Gastroesophageal sphincter (tissue), 4 donors: ENCODE data around the gene ADAMTS14. TPM values are rescaled to one million over a fixed set of nuclear protein-coding genes. Genes with fewer than 3 reads are reported as not detected.

Source experiments
- ATAC-seq: fragments of 150-250 bp; one replicate; pipeline ENCODE4 v1.9.1; 2016; ENCODE audit warnings: mild to moderate bottlenecking, moderate library complexity
- H3K27ac ChIP-seq, 4 donors: fragments of 200-600 bp; sonication (generic) in 3 of 4; 1 replicate in 3 of 4; 2 replicates in 1 of 4; pipeline ENCODE4 v1.5.1; 2016 to 2019
- H3K27me3 ChIP-seq: fragments of 200-600 bp; sonication (generic); one replicate; pipeline ENCODE4 v1.5.1; 2019
- H3K36me3 ChIP-seq, 2 donors: fragments of 200-600 bp; sonication (generic); one replicate each; pipeline ENCODE4 v1.5.1; 2019; ENCODE audit warnings: control low read depth in 1 of 2
- H3K4me1 ChIP-seq, 3 donors: fragments of 200-600 bp; sonication (generic); 1 replicate in 2 of 3; 2 replicates in 1 of 3; pipeline ENCODE4 v1.5.1; 2016 to 2019; ENCODE audit warnings: control low read depth in 2 of 3
- H3K4me3 ChIP-seq, 2 donors: fragments of 200-600 bp; sonication (generic); one replicate each; pipeline ENCODE4 v1.5.1; 2019; ENCODE audit warnings: mild to moderate bottlenecking in 1 of 2, moderate library complexity in 1 of 2
- H3K9me3 ChIP-seq, 3 donors: fragments of 200-600 bp; sonication (generic); one replicate each; pipeline ENCODE4 v1.5.1; 2017 to 2019; ENCODE audit warnings: control low read depth in 2 of 3
- CTCF ChIP-seq, 4 experiments: fragments of 200-600 bp in 2 of 4; fragments of 450-650 bp in 2 of 4; sonication (generic) in 1 of 4; IDR thresholded peaks; one replicate each; pipeline ENCODE4 v1.5.1; 2017 to 2019; ENCODE audit warnings: antibody characterized with exemption in 4 of 4, mild to moderate bottlenecking in 2 of 4, moderate library complexity in 2 of 4
- EP300 ChIP-seq: sonication (generic); formaldehyde crosslinking; IDR thresholded peaks from one replicate; pipeline ENCODE4 v1.6.1; 2017; ENCODE audit warnings: antibody characterized with exemption, mild to moderate bottlenecking
- POLR2A ChIP-seq, 2 donors: fragments of 450-650 bp; IDR thresholded peaks; one replicate each; pipeline ENCODE4 v1.6.1; 2017; ENCODE audit warnings: antibody characterized with exemption in 2 of 2, mild to moderate bottlenecking in 2 of 2, moderate library complexity in 1 of 2
- POLR2AphosphoS5 ChIP-seq: sonication (generic); formaldehyde crosslinking; IDR thresholded peaks from one replicate; pipeline ENCODE4 v1.6.1; 2017; ENCODE audit warnings: antibody characterized with exemption
- WGBS, 2 donors: methylation state at CpG; one replicate each; pipeline ENCODE4 v1.1.5; 2018; ENCODE audit warnings: low coverage in 1 of 2; 5-methylcytosine and 5-hydroxymethylcytosine counted together
- total RNA-seq, 4 donors: library from RNA; depleted of rRNA; stranded (reverse); fragments of >200 nt; gene quantifications; one replicate each; pipeline ENCODE4 v1.1.0, GENCODE V29; 2016

The ADAMTS14 gene
- total RNA-seq, 4 donors from 2014 or later: 0.04 to 0.27 TPM; not detected in 2

- no peaks in the 10 kb centered on the region for H3K4me1 ChIP-seq
- H3K27ac ChIP-seq: no peak overlapping the region
- WGBS, 2 donors: 89% methylated on average over 4 of the region's 10 CpGs; no CpG with 5 or more reads in 1 of the 2 donors
- H3K4me3 ChIP-seq: no peak overlapping the region
- H3K9me3 ChIP-seq: no peaks in the 10 kb centered on the region
- no peaks in the 10 kb centered on the region for H3K27me3 ChIP-seq
- H3K36me3 ChIP-seq: no peaks in the 10 kb centered on the region
- ATAC-seq: no peak
- no peak for TF ChIP-seq POLR2A (IDR thresholded peaks at IDR 0.05)
- TF ChIP-seq POLR2AphosphoS5: no peak
- no peak for TF ChIP-seq CTCF (IDR thresholded peaks at IDR 0.05)
- no peak for TF ChIP-seq EP300
Measured at GRCh38 chr10:70748801-70749573, 76.7 kb downstream of the ADAMTS14 start.

GRCh38 chr10:70749756-70750155, 77.5 kb downstream of the ADAMTS14 start:
- H3K36me3 ChIP-seq: no peaks in the 10 kb centered on the region
- H3K4me1 ChIP-seq: no peaks in the 10 kb centered on the region
- TF ChIP-seq EP300: no peak
- no peak for TF ChIP-seq POLR2A (IDR thresholded peaks at IDR 0.05)
- TF ChIP-seq POLR2AphosphoS5: no peak
- no peak for TF ChIP-seq CTCF (IDR thresholded peaks at IDR 0.05)
- H3K9me3 ChIP-seq: no peaks in the 10 kb centered on the region
- H3K27ac ChIP-seq: no peak overlapping the region
- no peak for ATAC-seq
- H3K4me3 ChIP-seq: no peak overlapping the region
- WGBS, 2 donors: 60% methylated on average over 1 of the region's 10 CpGs; no CpG with 5 or more reads in 1 of the 2 donors
- no peaks in the 10 kb centered on the region for H3K27me3 ChIP-seq

- Histone ChIP-seq H3K4me1 (no peaks in the 10 kb centered on the region), H3K9me3 (no peaks in the 10 kb centered on the region), H3K36me3 (no peaks in the 10 kb centered on the region), H3K4me3 (no peak overlapping the region), H3K27ac (no peak overlapping the region), H3K27me3 (no peaks in the 10 kb centered on the region)
- WGBS, 2 donors: no CpG with 5 or more reads among the region's 3 CpGs
- no peak for TF ChIP-seq POLR2AphosphoS5
- TF ChIP-seq CTCF (IDR thresholded peaks at IDR 0.05): no peak
- TF ChIP-seq POLR2A (IDR thresholded peaks at IDR 0.05): no peak
- TF ChIP-seq EP300: no peak
- no peak for ATAC-seq
Measured at GRCh38 chr10:70750156-70750703, 77.9 kb downstream of the ADAMTS14 start.

GRCh38 chr10:70751356-70751755, 79.0 kb downstream of the ADAMTS14 start:
- WGBS, 2 donors: 90 to 100% methylated on average over 2 to 3 of the region's 9 CpGs

More at GRCh38 chr10:70751356-70751755, 79.0 kb downstream of the ADAMTS14 start:
- Histone ChIP-seq H3K4me1 (no peaks in the 10 kb centered on the region), H3K4me3 (no peak overlapping the region), H3K27ac (no peak overlapping the region), H3K9me3 (no peaks in the 10 kb centered on the region), H3K27me3 (no peaks in the 10 kb centered on the region), H3K36me3 (no peaks in the 10 kb centered on the region)
- no peak for TF ChIP-seq CTCF (IDR thresholded peaks at IDR 0.05)
- no peak for TF ChIP-seq EP300
- no peak for TF ChIP-seq POLR2AphosphoS5
- TF ChIP-seq POLR2A (IDR thresholded peaks at IDR 0.05): no peak
- ATAC-seq: no peak
